Activated CD4-positive, alpha-beta T cell treated with anti-CD3 and anti-CD28 coated beads, Interleukin-2, amount 50 U/mL, for 1 hour (primary cell): ENCODE results near the gene SEMA4D.

Experiments
- DNase-seq: peaks from one replicate; pipeline ENCODE4 v3.0.0-alpha.2; 2020

The SEMA4D gene

DNA sequence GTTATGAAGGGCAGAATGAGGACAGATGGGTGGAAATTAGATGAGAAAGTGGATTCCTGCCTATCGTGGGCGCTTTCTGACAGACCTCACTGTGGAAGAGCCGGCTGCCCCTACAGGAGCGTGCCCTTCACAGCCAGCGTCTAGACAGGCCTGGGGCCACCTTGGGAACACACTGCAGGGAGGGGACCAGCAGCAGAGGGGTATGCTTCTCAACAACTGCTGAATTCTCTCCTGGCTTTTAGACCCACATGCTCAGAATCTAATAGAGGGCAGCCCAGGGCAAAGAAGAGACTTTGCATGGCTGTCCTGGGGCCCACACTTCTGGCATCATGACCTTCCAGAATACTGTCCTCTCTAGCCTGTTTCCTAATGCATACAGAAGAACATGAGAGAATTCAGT is 2.1 kb upstream of the SEMA4D start:
- no peak for DNase-seq

DNA sequence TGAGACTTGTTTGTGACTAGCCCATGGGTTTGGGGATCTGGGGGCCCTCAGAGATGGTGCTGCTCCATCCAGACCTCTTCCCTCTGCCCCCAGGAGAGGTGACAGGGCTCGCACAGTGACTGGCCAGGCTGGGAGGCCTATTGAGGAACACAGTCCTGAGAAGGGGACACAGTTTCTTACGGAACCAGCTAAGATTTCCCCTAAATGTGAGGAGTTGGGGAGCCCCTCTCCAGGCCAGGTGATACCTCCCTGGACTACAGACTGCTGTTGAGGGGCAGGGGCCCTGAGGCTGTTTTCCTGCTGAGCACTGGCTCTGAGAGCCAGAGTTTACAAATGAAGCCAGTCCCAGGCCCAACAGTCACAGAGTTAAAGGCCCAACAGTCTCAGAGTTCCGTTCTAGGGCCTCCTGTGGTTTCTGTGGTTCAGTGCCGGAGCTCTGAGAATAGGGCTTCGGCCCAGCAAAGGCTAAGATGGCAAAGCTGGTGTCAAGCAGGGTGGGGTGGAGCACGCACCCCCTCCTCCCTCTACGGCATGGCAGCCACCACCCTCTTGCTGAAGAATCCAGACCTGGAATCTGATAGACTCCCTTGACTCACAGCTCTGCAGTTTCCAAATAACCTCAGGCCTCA is 1.1 kb upstream of the SEMA4D start:
- peak; percentile 37 for DNase-seq

DNA sequence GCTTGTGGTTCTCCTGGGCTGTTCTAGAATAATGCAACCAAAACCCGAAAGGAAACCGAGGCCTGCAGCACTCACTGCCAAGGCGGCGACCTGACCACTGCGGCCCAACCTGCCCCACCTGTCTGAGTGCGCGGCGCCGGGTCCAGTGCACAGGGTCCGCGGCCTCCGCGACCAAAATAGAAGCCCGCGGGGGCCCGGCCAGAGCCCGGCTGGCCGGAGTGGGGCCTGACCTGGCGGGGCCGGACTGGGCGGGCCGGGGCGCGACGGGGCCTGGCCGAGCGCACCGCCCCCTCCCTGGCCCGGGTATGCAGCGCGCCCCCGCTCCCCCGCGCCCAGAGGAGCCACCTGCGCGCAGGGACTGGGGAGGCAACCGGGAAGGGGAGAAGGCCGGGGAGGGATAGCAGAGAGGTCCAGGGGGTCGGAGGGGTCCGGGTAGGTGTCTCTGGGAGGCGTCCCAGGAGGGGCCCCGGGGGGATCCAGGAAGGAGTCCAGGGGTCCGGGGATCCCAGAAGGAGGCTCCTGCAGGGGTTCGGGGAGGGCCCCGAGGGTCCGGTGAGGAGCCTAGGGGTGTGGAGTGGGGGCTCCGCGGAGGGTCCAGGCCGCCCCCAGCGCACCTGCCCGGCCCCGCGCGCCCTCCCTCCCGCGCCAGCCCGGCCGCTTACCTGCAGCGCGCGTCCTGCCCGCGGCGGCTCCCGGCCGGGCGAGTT is 503 bp downstream of the SEMA4D start:
- DNase-seq = no peak

DNA sequence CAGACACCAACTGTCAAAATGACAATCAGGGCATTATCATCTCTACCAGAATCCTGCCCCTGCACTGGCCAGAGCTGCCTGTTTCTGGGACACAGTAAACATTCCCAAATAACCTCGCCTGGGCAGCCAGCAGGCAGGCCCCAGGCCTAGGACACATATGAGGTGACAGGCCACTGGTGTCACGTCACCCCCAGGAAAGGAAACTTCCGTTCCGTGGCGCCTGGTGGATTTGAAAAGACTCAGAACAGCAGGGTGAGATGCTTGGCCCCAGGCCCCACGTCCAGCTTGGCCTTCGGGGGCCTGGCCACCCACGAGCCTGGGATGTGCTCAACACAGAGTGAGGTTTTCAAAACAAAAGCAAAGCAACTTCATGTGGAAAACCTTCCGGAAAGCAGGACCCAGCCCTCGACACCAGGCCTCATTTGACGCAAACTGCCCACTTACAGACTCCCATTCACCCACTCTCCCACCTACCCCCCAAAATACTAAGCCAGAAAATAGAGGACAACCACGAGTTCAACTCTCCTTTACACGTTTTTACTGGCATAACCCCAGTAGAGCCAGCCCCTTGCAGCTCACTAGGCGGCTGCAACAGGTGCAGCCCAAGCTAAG is 1.2 kb downstream of the SEMA4D start:
- peak; percentile 38 for DNase-seq

DNA sequence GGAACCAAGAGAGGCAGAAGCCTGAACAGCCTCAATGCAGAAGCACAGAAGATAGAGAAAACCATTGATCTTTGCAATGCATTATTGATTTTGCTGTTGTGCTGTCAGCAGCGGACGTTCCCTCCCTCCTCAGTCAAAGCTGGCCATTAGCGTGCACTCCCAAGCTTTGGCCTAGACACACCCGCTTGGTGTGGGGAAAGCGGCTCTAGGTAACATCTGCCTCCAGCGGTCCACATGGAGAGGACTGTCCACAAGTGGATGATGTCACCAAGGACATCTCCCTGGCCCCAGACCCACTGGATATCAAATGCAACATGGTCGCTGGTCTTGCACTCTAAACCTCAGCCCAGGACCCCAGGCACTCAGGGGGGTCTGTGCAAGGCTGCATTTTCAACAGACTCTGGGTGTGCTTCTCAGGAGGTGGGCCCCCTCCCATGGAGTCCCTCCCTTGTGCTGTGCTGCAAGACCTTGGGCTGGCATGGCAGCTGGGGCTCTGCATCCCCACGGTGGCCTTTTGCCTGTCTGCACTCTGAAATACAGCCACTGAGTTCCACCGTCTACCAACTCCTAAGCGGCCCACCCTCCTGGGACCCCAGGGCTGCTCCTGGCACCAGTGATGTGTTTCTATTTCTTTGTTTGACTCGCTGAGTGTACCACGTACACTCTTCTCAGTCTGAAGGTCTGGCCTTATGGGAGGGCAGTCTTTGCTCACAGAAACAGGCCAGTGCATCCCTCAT is 1.9 kb downstream of the SEMA4D start:
- DNase-seq = no peak

DNA sequence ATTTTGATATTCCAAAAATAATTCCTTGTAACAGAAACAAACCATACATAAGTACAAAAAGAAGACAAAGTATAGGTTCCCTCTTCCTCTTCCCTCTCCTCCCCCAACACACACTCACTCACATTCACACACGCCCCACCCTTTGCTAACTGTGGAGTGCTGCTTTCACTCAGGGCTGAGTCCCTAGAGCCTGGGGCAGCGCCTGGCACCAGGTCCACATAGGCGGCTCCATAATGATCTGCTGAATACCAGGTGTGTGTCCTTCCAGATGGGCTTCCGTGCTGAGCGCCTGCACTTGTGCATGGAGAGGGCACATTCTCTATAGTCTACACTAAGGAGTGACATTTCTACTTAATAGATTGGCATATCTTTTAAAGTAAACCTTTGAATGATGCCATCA is 3.7 kb downstream of the SEMA4D start:
- DNase-seq = no peak

DNA sequence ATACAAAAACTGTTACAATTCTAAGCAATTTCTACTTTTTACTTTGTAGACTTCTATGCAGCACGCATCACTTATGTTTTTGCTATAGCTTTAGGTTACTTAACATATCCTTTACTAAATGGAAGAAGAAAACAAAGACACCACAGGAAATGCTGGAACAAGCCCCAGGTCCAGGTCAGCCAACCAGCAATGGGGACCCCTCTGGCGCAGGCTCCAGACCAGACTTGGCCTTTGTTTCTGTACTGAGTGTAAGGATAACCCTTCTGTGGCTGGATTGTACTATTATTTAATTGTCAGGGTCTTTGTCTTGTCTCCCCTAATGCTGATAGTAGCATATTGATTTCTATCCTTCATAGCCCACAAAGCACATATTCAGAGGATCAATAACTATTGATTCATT is 4.2 kb downstream of the SEMA4D start:
- no peak for DNase-seq

DNA sequence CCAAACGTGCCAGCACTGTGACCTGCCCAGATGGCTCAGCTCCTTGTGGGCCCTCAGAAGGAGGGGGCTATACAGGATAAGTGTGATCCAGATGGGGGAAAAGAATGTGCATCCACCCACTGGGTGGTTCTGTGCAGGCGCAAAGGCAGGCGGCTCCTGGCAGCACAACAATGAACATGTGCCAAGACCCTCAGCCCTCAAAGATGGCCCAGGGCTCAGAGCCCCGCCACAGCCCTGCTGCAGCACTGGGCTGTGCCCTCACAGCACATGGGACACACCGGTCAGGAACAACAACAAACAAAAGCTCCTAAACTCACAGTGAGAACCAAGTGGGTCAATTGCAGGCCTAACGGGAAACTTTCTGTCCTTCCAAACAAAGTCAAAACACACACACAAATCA is 4.7 kb downstream of the SEMA4D start:
- DNase-seq = no peak

DNA sequence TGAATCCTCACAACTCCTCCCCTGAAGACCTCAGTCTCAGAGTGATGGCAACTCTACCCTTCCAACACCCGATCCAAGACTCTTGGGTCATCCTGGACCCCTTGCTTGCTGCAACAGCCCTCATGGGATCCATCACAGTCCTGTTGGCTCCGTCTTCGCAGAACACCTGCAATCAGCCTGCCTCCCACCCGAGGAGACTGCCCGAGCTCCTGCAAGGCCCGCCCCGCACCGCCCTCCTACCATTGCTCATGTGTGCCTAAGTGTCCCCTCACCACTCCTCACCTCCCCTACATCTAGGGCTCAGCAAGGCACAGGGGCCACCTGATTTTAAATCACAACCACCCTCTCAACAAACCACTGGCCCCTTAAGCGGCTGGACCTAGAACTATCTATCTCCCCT is 5.3 kb downstream of the SEMA4D start:
- DNase-seq = no peak

DNA sequence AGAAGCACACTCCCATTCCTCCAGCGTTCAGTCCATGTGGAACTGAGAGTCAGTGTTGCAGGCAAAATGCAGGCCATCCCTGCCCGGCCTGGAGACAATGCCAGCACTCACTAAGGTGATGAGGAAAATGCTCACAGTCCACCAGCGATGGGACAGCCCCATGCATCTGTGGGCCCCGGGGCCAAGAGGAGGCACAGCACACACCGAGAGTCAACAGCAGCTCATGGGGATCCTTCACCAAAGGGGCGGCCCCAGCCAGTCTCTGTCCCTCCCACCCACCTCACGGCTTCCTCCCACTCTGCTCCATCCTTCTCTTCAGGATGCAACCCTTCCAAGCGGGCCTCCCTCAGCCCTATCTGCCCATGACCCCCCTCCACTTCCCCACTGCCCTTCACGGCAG is 6.2 kb downstream of the SEMA4D start:
- no peak for DNase-seq

DNA sequence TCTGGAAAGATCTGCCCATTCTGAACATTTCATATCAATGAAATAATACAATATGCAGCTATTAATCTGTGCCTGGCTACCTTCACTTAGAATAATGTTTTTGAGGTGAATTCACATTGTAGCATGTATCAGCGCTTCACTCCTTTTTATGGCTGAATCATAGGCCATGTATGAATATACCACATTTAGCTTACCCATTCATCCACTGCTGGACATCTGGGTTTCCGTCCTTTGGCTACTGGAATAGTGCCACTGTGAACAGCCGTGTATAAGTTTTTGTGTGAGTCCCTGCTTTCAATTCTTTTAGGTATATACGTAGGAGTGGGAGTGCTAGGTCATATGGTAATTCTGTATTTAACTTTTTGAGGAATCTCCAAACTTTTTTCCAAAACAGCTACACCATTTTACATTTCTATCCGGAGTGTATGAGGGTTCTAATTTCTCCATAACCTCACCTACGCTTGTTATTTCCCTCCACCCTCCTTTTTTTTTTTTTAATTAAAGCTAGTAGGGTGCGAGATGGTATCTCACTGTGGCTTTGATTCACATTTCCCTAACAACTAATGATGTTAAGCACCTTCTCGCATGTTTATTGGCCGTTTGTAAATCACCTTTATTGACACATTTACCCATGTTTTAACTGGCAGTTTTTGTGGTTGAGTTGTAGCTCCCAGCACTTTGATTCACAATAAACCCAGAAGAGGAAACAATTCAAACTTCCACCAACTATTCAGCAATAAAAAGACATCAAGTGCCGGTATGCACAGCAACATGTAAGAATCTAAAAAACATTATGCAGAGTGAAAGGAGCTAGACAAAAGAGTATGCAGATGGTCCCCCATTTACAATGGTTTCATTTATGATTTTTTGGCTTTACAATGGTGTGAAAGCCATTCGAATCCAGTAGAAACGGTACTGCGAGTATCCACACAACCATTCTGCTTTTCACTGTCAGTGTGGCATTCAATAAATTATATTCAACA is 8.1 kb downstream of the SEMA4D start:
- DNase-seq = no peak

DNA sequence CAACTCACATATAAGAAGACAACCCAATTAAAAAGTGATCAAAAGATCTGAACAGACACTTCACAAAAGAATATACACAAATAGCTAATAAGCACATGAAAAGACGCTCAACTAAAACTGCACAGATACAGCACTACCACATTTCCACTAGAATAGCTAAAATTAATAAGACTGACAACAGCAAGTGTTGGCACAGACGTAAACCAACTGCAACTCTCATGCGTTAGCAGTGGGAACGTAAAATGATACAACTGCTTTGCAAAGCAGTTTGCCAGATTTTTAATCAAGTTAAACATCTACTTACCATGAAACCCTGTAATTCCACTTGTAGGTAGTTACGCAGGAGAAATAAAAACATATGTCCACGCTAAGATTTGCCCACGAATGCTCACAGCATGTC is 9.0 kb downstream of the SEMA4D start:
- DNase-seq = no peak

DNA sequence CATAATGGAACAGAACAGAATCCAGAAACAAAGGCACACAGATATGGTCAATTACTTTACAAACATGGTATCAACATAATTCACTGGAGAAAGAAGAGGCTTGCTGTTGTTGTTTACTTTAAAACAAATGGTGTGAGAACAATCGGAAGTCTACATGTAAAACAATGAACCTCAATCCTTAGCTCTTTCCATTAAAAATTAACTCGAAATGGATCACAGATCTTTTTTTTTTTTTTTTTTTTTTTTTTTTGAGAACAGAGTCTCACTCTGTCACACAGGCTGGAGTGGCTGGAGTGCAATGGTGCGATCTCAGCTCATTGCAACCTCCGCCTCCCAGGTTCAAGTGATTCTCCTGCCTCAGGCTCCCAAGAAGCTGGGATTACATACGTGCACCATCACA is 9.8 kb downstream of the SEMA4D start:
- no peak for DNase-seq

DNA sequence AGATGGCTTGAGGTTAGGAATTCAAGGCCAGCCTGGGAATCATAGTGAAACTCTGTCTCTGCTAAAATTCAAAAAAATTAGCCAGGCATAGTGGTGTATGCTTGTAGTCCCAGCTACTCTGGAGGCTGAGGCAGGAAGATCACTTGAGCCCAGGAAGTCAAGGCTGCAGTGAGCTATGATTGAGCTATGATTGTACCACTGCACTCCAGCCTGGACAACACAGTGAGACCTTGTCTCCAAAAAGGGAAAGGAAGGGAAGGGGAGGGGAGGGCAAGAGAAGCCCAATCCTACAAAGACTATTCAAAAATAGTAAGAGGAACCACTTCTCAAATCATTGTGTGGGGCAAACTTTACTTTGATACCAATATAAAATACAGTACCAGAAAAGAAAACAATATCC is 11.2 kb downstream of the SEMA4D start:
- DNase-seq = no peak

DNA sequence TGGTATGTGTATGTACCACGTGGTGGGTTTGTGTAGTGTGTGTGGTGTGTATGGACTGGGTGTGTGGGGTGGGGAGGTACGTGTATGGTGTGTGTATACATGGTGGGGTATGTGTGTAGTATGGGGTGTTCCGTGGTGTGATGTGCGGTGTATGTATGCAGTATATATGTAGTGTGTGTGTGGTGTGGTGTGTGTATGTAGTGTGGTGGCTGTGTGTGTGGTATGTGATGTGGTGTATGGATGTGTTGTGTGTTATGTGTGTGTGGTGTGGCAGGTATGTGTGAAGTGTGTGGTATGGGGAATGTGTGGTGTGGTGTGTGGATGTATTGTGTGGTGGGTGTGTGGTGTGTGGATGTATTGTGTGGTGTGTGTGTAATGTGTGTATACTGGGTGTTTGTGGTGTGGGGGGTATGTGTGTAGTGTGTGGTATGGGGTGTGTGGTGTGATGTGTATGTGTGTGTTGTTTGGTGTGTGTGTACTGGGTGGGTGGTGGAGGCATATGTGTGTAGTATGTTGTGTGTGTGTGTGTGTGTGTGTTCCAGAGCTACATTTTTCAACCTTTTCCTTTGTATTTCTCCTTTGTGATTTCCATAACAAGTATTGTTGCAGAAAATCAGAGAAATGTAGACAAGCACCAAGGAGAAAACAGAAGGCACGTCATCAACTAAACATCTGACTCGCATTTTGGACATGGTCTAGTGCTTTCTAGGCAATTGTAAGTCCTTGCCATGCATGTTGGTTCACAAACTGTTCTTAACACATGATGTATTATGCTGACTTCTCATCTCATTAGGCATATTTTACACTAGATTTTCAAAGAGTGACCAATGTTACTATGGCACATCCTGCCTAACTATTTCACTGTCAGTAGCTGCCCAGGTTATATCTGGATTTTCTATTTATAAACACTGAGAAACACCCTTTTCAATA is 13.2 kb downstream of the SEMA4D start:
- DNase-seq = no peak

DNA sequence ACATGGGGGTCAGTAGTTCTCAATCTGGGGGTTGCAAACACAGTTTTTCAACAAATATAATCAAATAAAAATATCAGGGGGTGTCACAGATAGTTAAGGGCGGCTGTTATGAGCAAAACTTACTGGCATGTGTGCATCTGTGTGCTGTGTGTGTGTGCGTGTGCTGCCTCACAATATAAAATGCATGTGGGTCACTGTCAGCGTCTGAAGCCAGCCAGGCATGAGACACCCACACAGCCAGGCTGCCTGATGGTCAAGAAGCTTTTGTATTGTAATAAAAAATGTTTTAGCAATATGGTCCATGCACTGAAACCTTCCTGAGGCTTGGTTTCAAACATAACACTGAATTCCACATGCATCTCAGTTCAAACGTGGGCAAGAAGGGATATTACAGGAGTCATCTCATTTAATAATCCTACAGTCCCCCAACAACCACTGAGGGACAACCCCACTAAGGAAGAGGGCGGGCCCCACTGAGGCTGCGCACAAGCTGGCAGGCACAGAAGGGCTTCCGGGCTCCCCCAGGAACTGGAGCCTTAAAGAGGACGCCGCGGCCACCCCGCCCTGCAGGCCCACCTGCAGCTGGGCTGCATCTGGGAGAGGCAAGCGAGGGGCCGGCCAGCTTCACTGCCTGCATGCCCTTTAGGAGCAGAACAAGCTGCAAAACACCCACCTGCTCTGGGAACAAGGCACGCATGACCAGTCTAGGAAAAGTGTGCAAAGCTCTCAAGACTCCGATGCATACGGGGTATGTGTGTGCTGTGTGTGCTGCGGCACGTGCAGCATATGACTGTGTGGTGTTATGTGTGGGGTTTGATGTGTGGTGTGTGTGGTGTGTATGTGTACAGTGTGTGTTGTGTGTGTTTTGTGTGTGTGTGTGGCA is 14.1 kb downstream of the SEMA4D start:
- peak; percentile 60 for DNase-seq

DNA sequence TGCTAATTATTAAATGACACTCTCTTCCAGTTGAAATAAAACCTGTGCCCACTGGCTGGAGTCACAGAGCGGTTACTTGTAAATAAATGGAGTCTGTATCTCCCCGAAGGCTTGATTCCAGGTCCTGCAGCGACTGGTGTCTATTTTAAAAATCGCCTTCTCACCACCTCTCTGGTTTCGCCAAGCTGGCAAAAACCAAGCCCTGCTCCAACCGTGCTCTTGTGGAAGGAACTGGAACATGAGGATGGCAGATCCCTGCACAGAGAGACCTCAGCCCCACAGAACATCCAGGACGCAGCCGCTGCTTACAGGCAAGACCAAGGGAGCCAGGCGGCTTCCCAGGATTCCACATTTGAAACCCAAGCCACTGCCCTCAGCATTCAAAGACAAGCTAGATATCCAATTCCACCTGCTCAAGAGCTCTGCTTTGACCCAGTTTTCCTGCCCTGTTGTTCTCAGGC is 15.0 kb downstream of the SEMA4D start:
- no peak for DNase-seq

DNA sequence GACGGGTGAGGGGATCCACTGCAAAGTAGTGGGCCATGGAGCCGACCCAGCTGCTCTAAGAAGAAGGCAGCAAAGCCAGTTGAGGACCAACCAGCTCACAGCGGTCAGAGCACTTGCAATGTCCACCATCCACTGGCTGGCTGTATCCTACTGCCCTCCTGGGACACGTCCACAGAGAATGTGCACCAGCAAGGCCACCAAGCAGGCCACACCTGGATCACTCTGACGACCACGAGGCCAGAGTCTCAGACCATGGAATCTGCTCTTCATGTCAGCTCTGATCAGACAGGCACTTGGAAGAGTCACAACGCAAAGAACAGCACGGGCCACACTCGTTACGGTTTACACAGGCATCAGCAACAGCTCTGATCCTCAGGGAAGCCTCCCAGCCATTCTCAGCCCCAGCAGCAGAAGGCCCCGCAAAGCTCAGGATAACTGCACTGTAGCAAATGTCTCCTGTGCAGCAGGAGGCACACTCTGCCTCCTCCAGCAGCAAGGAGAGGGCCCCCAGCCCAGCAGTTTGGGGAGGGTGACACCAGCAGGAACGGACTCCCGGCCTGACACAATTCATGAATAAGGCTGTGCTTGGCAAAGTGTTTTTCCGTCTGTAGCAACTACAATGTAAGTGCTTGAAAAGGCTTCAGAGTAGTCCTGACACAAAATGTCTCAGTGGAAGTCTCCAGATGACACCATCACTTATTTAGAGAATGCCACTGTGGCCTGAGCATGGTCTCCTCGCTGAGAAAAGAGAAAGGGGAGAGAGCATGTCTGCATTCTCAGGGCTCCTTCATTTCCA is 15.7 kb downstream of the SEMA4D start:
- no peak for DNase-seq

DNA sequence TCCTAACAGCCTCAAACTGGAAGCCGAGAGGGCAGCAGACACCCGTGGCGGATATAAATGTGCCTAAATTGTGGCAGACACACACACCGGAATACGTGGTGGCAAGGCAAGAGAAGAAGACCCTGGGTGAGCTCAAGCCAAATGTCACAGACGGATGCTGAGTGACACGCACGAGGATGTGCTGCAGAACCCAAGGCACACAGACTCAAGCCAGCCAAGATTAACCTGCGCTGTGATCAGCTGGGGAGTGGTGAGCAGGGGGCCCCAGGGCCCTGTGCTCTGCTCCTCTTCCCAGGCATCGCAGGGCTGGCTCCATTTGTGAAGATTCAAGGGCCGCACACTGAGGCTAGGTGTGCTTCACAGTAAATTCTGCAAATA is 16.4 kb downstream of the SEMA4D start:
- DNase-seq = no peak
